Stimulated activated CD4-positive, alpha-beta T cell treated with anti-CD3 and anti-CD28 coated beads, Interleukin-12 subunit alpha, Interleukin-12 subunit beta, amount 100 ng/mL, for 24 hours (primary cell): Measurements from ENCODE around the gene TMBIM1.
A peak's percentile ranks its signal among the peaks of the same experiment; 100 is the strongest.

Experiments used
- DNase-seq, 2 experiments: peaks; one replicate each; pipeline ENCODE4 v3.0.0-alpha.2; 2020; ENCODE audit warnings: low read depth in 2 of 2

TMBIM1 gene

DNA sequence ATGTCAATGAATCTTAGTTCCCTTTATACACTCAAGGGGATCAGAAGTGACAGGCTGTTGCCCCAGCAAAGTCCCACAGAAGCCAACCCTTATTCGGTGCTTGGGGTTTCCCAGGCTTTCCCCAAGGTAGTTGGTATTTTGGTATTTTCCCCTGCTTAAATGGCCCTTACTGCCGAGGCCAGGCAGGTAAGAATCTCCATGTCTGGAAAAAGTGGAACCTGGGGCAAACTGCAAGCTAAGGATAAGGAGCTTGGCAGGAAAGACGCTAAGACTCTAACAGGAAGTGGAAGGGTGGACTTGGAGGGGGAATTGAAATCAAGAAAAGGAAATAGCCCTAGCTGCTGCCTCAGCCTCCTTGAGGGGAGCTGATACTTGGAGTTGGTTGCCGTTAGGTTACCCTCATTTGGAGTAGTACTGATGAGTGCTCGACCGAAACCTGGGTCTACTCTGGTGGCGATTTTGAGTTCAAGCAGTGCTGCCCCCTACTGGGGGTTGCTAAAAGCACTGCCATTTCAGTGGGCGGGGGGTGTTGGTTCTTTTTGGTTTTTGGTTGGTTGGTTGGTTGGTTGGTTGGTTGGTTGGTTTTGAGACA is 34.8 kb downstream of the TMBIM1 start:
- DNase-seq: peak; percentile 24 to 62

DNA sequence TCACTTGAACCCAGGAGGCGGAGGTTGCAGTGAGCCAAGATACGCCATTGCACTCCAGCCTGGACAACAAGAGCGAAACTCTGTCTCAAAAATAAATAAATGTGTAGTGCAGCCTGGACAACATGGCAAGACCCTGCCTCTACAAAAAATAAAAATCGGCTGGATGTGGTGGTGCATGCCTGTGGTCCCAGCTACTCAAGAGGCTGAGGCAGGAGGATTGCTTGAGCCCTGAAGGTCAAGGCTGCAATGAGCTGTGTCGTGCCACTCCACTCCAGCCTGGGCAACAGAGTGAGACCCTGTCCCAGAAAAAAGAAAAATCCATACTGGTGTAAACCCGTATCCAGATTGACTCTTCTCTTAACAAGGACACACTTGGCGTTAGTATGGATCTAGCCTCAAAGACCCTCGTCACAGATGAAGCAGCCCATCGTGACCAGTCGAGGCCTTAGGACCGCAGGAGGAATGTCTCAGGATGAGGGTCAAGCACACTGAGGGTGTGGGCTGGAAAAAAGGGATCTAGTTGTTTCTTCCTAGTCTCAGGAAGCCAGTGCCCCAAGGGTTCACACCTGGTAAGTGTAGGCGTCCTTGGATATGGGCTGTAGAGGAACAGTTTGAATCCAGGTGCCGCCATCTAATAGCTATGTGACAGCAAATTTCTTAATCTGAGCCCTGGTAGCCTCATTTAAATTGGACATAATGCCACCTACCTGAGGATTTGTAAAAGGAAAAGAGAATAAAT is 35.5 kb downstream of the TMBIM1 start:
- no peak for DNase-seq

DNA sequence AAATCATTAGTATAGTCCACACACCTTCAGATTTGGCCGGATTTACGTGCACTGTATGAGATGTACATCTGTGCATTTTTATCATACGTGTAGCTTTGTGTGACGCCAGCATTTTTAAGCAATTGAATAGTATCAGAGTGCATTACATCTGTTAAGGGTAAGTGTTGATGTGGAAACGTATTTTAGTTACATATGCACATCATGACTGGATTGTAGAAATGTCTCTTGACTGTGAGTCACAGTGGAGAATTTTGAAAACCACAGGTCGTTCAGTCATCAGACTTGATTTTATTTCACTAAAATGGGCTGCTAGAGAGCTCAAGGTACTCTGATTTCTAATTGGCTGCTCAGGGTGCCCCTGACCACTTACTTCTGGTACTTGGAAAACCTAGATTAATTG is 36.9 kb downstream of the TMBIM1 start:
- no peak for DNase-seq

DNA sequence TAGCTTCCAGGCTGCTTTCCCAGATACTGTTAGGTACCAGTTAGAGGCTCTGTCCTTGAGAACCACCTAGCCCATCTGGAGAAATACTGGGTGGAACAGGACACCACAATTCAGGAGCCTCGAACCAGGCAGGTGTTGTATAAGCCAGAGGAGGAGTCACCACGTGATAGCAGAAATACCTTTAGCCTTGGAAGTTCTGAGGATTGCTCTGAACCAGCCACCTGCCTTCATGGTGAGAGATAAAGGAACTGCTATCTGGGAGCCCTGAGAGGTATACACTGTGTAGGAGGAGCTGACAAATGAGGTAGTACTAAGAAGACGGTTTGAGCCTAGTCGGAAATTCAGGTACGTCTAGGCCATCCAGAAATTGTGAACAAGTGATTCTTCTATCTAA is 39.1 kb downstream of the TMBIM1 start:
- DNase-seq: no peak

DNA sequence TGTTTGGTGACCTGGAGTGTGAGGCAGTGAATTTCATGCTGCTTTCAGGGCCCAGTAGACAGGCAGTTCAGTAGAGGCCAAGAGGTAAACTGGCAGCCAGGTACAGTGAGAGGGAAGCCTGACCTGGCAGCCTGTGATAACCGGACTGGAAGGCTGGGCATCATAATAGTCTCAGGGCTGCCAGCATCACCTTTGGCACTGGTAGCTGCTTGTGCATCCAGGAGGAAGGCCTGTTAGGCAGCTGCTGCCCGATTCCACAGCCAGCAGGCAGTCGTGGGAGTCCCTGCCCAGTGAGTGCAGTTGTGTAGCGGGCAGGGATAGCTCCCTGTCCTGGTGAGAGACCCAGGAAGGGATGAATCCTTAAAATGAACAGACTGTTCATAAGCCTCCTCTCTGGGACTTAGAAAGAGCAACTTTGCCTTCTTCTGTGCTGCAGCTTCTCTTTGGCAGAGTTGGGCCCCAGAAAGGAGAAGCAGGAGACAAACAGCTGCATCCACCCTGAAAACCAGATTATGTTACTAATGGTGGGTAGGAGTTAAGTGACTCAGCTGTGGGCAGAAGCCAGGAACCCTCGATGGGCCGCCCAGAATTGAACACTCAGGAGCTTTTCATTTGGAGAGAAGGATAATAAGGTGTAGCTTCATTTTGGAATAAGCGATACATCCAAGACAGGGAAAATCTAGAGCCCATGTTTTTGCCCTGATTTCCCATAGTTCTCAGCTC is 39.6 kb downstream of the TMBIM1 start:
- DNase-seq: no peak

DNA sequence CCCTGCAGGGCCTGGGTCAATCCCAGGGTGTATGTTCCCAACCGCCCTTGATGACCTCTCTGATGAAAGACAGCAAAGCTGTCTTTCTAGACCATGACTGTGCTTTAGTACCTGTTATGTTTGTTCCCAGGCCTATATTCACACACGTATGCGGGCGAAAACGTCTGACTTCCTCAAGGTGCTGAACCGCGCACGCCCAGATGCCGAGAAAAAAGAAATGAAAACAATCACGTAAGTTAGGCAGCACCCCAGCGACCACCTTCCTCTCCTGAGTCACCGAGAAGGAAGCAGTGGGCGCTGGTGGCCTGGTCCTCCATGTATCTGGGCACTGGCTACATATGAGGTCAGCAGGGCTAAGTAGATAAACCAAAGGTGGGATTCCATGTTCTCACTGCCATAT is 42.6 kb downstream of the TMBIM1 start:
- DNase-seq: no peak

DNA sequence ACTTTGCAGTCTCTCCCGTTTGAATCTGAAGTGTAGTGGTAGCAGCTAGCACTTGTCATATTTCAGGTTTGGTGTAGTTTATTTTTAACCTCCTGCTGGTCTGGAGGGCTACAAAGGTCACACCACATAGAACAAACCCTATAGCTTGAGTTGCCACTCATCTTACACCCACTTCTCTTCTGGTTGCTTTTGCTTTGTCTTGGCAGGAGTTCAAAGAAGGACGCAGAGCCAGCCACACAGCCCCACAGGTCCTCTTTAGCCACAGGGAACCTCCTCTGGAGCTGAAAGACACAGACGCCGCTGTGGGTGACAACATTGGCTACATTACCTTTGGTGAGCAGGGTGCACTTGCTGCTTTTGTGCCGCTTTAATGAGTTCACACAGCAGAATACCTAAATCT is 47.1 kb downstream of the TMBIM1 start:
- no peak for DNase-seq

DNA sequence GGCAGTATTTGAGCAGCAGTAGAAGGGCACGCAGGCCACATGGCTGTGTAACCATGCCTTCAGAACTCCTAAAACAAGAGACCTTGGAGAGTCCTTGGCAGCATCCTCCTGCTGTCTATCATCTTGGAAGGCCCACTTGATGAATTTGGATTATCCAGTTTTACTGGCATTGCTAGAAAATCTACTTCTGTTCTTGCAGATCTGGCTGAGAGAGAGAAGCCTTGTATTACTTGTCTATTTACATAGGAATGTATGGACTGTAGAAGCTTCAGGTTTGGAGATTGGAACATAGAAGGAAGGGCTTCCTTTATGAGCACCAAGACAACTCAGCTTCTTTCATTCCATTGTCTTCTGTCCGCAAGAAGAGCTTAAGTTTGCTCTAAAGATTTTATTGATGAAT is 47.6 kb downstream of the TMBIM1 start:
- no peak for DNase-seq

DNA sequence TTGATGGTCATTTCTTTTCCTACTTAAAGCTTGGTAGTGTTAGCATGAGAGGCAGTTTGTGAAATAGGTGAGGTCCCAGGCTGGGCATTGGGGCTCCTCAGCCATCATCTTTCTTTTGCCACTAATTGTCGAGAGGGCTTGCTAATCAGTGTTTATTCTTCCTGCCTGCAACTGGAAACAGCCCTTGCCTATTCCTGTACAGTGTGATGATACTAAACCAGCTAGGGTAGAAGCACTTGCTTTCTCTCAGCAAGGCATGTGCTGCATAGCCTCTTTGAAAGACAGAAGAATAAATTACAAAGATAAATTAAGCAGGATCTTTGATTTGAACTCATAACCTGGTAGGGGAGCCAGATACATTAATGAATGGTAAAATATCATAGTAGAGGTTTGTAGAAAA is 48.1 kb downstream of the TMBIM1 start:
- DNase-seq: no peak

DNA sequence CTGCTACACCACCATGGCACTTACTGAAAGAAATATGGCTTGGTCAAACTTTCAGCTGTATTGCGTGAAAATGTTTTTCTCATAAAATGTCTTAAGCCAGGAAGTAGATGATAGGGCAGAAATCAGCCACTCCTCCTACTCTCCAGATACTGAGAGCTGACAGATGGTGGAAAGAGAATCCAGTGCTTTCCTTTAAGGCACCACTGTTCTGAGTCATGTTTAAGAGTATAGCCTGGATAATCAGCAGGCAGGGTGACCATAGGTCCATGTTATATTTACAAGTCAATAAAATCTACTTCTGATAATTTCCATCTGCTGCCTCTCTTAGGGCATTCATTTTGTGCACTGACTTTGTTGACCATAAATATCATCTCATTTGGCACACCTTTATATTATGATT is 53.4 kb downstream of the TMBIM1 start:
- DNase-seq: no peak

DNA sequence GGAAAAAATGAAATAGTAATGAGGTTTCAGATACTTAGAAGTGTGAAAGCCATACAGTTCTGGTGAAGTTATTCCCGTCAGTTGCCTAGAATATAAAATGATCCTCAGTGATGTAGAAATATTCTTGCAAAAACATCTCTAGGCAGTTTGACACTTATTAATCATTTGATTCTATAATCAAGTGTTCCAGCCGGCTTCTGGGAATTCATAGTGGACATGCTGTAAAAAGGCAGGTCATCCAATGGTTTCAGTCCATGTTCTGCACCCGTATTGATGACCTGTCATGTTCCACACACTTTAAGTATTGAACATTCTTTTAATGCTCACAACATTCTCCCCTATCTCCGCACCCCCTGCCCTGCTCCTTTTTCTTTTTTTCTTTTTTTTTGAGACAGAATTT is 55.5 kb downstream of the TMBIM1 start:
- DNase-seq: no peak

DNA sequence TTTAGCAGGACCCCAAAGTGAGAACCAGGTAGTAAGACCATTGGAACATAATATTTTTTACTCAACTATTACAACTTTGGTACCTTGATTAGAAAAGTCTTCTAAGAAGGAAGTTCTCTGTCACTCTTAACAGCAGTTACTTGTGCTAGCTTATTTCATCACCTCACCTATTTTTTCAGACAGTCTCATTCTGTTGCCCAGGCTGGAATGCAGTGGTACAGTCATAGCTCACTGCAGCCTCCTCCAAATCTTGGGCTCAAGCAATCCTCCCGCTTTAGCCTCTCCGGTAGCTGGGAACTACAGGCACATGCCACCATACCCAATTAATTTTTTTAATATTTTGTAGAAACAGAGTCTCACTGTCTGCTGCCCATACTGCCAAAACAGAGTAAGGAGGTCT is 57.3 kb downstream of the TMBIM1 start:
- DNase-seq: no peak

DNA sequence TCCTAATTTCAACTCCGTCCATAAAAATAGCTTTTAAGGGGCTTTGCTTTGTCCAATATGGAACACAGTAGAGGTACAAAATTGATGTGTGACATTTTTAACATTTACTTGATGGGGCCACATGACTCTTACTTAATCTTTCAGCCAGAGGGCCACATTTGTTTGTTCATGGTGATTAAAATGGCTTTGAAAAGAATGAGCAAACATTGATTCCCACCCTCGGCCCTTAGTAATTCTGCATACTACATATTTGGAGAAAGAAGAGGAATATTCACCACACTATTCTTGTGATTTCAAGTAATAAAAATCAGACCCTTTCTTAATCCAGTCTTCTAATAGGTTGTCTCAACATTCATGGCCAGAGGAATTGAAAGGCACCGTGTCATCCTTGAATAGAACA is 57.8 kb downstream of the TMBIM1 start:
- DNase-seq: no peak

DNA sequence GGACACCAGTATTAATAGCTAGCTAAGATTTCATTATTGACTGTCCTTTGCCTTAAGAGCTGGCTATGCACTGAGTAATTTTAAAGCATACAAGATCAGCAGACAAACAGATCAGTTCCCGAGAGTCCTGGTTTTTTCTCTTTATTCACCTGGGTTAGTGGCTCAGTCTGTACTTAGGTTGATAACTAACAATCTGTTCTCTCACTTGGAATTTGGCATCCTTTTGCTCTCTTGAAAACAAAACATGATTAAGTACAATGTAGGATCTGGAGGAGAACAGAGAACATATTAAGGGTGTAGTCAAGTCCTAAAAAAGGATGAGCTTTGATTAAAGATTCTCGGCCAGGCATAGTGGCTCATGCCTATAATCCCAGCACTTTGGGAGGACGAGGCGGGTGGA is 58.8 kb downstream of the TMBIM1 start:
- no peak for DNase-seq

DNA sequence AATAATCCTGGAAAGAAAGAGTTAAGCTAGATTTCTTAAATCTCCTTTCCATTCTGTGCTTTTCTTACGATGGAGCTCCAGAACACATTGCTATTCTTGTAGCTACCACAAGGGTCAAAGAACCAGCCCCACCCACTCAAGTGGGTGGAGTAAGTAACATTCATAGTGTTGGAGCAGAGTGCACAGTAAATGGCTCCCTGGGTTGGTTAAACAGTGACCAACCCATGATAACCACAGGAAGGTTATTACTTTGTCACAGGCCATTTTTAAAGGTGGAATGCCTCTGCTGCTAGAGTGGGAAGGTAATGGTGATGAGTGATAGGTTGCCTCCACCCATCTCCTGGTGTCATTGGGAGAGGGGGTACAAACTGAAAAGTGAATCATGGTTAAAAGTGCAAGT is 61.4 kb downstream of the TMBIM1 start:
- DNase-seq: no peak

DNA sequence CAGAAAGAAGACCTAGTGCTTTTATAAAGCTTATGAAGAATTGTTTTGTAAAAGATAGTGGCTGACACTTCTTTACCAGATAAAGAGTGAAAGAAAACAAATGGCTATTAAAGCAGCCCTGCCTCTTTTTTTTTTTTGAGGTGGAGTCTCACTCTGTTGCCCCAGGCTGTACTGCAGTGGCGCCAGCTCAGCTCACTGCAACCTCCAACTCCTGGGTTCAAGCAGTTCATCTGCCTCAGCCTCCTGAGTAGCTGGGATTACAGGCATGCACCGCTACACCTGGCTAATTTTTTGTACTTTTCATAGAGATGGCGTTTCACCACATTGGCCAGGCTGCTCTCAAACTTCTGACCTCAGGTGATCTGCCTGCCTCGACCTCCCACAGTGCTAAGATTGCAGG is 62.5 kb downstream of the TMBIM1 start:
- DNase-seq: no peak

DNA sequence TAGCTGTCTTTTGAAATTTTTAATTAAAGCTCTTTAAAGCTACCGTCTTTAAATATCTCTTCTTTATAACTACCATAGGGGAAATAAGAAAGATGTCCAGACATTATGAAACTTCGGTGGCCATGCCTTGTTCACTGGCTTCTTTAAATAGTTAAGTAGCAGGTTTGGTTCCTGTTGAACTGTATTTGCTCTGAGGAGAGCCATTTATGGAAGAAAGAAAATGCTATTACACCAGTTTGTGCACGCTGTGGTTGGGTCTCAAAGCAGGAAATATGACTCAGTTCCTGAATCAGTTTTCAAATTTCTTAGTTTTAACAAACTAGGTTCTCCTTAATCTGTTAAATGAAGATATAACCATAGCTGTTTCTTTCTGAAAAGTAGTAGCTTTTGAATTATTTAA is 63.1 kb downstream of the TMBIM1 start:
- no peak for DNase-seq

DNA sequence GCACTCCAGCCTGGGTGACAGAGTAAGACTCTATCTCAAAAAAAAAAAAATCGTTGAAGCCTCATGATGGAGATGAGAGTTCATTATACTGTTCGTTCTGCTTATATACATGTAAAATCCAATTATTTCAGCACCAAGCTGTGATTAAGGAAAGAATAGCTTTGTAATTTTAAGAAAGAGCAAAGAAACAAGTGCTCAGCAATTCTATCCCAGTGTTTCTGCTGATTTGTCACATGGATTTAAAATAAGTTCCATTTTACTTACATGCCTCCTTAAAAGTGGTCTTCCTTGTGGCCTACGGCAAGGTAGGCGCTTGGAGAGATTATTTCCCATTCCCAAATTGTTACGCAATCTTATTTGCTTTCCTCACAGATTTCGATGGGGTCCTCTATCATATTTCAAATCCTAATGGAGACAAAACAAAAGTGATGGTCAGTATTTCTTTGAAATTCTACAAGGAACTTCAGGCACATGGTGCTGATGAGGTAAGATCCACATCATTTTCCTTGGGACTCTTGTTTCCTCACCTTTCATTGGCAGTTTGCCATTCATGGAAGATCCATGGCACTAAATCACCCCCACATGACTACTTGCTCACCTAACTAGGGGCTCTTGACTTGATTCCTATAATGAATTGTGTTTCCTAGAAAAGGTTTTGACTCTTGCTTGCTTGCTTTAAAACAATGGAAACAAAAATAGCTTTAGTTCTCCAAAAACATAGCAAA is 63.8 kb downstream of the TMBIM1 start:
- DNase-seq: no peak

DNA sequence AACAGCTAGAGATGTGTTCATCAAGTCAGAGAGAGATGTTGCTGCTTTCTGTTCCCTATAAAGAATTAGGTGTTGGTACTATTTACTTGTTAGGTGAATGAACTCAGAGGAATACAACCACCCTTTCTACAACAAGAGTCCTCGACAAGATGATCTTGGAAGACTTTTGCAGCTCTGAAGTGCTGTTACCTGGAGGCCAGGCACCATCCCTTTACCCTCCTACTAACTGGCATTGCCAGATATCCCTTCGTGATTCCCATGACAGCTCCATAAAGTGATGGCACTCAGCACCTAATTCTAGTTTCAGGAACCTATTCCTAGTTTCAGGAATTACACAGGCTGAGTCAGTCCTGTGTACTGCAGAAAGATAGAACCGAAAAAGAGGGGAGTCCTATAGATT is 65.4 kb downstream of the TMBIM1 start:
- no peak for DNase-seq
